Stimulated activated CD4-positive, alpha-beta T cell treated with anti-CD3 and anti-CD28 coated beads, Interleukin-15, amount 100 ng/mL, for 1 hour (primary cell): ENCODE measurements around the gene TSHR.
A peak's percentile ranks its signal among the peaks of the same experiment; 100 is the strongest.
"Not testable (repeated sequence)": the region's sequence is repeated elsewhere in the genome, so short reads cannot be mapped to it uniquely, and the experiment has no call there.

ENCODE experiments used
- DNase-seq, 2 donors: peaks; one replicate each; pipeline ENCODE4 v3.0.0-alpha.2; 2020; ENCODE audit warnings: low read depth in 1 of 2, low spot score in 1 of 2

TSHR gene

GRCh38 chr14:80948291-80948690 is 7.1 kb upstream of the TSHR start:
- no peak for DNase-seq

DNA sequence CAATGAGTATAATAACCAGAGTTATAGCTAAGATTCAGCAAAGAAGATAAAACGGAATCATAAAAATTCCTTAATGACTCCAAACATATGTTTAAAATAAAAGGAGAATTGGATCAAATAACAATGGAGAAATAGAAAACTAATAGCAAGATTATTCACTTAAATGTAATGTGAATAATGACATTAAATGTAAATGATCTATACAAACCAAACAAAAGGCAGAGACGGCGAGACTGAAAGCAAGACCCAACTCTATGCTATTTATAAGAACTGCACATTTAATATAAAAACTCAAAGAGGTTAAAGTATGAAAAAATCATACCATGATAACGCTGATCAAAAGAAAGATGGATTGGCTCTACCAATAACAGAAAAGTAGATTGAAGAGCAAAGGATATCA is 3.9 kb upstream of the TSHR start:
- no peak for DNase-seq

- not testable (repeated sequence) for DNase-seq
These were observed 2.2 kb upstream of the TSHR start for GRCh38 chr14:80953211-80953610.

DNA sequence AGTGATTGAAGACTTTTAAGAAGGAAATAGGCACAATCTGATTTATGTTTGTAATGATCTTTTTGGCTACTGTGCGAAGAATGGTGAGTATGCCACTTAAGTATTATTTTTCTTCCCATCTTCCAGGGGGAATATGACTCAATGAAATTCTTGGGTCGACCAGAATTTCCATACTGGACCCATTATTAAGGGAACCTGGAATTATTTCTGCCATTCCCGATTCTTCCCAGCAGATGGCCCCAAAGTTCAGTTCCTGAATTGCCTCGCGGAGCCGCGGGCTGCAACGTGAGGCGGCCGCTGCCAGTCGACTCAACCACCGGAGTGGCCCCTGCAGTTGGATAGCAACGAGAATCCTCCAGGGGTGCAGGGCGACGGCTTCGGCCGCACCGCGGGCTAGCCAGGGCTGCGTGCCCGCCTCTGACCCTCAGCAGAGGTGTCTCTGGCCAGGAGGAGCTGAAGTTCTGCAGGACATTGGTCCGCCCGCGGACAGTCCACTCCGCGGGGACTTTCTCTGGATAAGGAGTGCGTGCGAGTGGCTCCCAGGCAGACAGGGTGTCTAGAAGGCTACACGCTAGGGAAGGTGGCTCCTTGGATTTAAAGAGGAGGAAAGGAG is 628 bp upstream of the TSHR start:
- peak; percentile 41 to 51 for DNase-seq

DNA sequence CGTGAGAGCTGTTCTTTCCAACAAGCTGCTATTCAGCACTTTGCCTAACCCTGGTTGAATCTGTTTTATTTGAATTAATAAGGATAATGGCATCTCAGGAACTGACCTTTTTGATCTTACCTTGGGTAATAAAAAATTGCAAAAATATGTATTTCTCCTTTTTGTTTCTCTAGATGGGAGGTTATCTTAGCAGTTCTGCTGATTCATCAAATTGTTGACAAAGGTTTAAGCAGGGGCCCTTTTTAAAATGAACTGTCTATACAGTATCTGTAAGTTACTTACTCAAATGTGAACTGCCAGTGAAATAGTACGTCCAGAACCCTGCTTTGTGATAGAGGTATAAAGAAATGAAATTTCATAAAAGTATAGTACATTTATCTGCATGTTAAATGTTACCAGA is 681 bp downstream of the TSHR start:
- no peak for DNase-seq

- DNase-seq, result no peak
These were observed 1.5 kb downstream of the TSHR start for GRCh38 chr14:80956922-80957321.

GRCh38 chr14:80957613-80958012 is 2.2 kb downstream of the TSHR start:
- DNase-seq, result no peak

GRCh38 chr14:80958226-80958625 is 2.8 kb downstream of the TSHR start:
- DNase-seq, result no peak

DNA sequence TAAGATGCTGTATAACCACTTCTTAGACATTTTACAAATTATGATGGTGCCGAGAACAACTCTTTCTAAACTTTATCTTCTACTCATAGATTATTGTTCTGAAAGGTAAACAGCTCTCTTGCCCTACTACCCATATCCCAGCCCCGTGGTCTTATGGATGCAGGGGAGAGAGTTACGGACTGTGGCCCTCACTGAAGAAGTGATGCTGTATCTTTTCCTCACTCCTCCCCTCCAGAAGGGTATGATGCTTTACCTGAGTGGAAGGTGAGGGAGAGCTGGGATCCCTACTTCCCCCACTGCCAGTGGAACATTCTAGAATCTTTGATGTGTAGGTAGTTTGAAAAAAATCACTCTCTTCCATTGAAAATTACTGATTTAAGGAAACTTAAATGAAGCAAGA is 3.5 kb downstream of the TSHR start:
- no peak for DNase-seq

DNA sequence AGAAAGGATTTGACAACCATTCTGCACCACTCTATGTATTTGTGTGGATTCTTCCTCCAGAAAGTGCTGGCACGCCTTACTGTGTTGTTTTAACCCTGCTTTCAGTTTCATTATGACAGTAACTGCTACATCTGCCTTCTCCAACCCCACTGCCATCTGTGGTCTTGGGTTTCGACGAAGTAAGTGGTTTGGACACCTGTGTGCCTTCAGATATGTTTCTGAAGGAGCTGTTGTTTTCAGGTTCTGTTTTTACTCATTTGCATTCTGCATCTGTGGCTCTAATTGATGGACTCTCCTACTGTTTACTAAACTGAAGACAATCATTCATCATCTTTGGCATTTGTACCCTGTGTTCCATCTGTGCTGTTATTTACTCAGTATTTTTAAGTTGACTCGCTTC is 4.1 kb downstream of the TSHR start:
- no peak for DNase-seq

DNA sequence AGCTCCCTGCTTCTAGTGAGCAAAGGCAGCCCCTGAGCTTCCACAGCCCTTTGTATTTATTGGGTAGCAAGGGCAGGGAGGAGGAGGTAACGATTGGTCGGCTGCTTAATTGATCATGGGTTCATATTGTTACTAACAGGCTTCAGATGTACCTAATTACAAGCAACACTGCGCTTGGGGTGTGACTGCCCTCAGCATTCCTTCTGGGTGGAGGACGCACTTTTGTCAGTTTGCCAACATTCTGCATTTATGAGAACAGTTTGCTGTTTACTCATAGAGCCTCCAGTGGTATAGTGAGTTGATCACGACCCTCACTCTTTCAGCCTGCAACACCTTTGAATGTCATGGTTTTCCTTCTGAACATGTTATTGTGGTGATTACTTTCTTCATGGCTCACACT is 9.6 kb downstream of the TSHR start:
- DNase-seq, result no peak

DNA sequence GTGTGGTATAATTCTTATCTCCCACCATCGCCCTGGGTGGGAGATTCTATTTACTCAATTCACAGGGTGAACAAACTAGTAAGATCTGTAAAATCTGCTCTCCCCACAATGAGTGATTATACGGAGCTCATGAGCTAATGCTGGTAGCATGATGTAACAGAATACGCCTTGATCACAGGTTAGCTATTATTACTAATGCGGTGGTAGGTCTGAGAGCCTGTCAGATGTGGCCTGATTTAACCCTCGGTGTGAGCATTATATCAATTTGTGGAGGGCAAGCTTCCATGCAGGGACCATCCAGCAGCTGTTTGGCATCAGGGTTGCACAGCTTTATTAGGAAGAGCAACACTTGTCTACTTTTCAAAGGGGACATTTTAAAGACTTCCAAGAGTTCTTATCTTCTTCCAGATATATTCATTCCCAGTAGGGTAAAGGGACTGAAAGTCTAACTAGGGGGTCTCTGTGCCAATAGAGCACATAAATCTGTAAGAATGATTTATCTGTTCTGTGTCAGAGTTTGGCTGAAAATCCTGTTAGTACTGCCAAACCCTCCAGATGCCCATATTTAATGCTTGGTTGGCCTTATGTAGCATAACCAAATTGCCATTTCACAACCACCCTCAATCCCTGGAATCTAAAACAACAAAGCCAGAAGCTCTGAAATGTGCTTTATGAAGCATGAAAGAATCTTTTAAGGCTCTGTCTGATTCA is 18.7 kb downstream of the TSHR start:
- no peak for DNase-seq

- DNase-seq, result no peak
These were observed 19.3 kb downstream of the TSHR start for GRCh38 chr14:80974679-80975078.

DNA sequence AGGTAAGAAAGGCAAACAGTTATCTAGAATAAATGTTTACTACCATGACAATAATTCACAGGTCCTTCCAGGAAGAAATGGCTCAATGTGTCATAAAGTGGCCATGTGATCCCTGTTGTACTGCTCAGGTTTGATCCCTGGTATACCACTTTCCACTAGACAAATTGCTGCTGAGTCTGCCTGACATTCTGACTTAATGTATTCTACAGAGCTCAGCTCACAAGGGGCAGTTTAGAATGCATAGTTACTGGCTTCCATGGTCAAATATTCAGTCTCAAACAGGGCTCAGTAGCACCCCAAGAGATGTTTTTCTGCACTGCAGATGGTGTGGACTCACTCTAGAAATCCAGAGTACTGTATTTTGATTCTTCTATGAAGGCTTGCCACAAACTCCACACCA is 21.8 kb downstream of the TSHR start:
- DNase-seq, result no peak

DNA sequence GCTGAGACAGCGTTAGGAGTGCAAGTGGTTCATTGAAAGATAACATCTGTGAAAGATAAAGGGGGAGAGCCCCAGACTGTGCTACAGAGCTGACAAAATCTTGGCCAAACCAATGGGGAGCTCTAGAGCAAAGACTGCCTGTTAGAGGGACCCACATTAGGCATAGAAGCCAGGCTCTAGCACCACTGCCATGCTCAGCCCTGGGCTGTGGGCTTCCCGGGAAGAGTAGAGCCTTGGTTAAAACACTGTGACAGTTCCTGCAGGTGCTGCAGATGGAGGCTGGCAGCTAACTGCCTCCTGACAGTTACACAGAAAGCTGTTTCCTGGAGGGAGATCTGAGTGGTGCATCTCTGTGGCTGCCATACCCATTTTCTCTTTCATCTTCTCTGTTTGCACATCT is 23.0 kb downstream of the TSHR start:
- no peak for DNase-seq

GRCh38 chr14:80979951-80980350 is 24.5 kb downstream of the TSHR start:
- DNase-seq, result no peak

DNA sequence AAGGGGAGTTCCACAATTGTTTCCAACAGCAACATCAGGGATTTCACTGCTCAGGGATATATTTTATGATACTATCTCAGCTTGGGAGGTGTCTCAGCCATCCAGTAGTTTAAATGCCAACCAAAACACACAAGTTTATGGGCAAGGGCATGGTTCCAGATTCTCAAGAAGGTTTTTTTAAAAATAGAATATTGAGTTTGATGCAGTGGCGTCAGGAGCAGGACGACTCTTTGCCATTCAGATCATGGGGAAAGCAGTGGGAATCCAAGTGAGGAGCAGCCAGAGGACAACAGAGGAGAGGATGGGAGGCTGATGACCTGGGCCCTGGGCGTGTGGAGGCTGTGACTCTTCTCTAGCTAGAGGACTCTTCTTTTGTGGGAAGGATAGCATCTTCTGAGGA is 25.7 kb downstream of the TSHR start:
- no peak for DNase-seq

GRCh38 chr14:80981673-80982072 is 26.3 kb downstream of the TSHR start:
- DNase-seq, result no peak

DNA sequence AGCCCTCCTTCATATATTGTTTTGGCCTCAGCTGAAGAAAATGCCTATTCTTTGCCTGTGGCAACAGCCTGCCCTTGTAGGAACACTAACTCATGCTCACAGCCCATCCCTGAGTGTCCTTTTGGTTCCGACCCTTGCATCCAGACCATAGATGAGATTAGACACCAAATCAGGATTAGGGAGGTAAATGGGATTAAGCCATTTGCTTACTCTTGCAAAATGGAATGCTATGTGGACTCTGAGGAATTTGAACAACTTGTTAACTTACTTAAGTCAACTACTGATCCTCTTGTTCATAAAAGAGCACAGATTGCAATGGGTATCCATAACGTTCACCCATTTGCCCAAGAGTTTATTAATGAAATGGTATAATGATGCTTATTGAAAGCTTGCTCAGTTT is 27.3 kb downstream of the TSHR start:
- DNase-seq, result no peak

DNA sequence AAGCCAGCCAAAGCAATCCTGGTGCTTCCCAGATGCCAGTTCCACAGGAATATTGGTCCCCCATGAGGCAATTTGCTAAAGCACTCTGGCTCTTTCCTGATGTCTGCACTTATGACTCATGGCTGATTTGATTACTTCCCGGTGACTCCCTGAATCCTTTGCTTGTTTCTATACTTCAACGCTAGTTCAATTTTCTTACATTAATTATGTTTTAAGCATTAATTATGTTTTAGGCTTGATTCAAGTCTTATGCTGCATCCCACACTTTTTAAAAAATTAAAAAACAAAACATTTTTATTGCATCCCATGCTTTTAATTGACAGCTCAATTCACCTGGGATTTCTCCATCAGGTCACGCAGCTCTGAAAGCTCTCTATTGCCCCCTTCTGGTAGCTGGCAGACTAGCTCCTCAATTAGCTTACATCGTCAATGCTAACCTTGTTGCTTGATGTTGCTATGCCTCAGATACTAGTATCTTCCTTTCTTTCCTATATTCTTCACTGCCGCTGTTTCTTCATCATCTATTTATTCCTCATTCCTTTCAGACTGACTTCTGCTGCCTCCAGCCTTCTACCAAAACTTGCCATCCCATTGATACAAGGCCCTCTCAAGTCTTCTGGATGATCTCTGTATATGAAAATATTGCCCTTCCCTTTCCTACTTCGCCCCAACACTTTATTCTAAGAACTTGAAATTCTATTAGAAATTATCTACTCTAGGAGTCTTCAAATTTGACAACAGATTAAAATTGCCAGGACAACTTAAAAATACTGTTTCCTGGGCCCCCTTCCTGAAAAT is 32.0 kb downstream of the TSHR start:
- peak in 1 of 2 donors; percentile 12 for DNase-seq

DNA sequence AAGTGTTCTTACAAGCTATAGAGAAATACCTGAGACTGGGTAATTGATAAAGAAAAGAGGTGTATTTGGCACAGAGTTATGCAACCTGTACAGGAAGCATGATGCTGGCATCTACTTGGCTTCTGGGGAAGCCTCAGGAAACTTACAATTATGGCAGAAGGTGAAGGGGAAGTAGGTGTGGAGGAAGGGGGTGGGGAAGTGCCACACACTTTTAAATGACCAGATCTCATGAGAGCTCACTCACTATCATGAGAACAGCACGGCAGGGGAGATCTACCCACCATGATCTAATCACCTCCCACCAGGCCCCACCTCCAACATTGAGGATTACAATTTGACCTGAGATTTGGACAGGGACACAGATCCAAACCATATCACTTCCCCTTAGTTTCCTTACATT is 32.8 kb downstream of the TSHR start:
- DNase-seq, result no peak

DNA sequence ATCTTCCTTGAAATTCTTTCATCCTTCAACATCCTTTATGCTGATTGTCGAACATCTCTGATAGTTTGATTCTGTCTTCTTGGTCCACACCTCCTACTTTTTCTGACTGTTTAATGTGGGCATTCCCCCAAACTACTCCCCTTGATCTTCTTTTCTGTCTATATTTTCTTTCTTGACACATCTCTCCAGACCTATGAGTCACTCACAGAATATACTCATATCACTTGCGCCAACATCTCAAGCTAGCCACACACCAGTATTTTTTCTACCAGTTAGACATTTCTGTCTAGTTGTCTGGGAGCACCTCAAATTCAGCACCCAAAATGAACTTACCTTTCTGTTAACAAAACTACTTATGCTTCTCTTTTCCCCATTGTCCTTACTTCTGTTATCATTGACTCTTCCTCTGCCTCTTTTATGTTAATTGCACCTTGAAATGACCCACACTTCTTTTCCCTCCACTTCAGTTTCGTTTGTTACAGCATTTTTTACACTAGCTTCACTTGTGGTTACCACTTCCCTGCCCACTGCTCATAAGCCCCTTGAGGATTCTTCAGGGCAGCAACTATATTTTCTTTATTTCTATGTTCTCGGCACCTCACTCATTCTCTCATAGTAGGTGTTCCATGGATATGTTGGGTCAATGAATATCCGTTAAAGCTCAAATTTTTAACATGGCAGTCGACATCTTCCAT is 33.5 kb downstream of the TSHR start:
- DNase-seq, result no peak
